AG09309 (cell line): ENCODE data around the gene TSPAN17.

Experiments used
- DNase-seq: peaks from one replicate; pipeline ENCODE4 v3.0.0-alpha.2; 2010; ENCODE audit warnings: low read depth
- H3K4me3 ChIP-seq: 2 replicates; pipeline ENCODE4 v1.5.1; 2011; ENCODE audit warnings: mild to moderate bottlenecking, low read depth, low read length, moderate library complexity; ENCODE audit not compliant: control insufficient read depth
- CTCF ChIP-seq: IDR thresholded peaks from 2 replicates; pipeline ENCODE4 v1.5.1; 2011; ENCODE audit warnings: mild to moderate bottlenecking, low read depth, low read length, inconsistent platforms; ENCODE audit not compliant: insufficient read depth, control insufficient read depth; ENCODE audit errors: missing control alignments

TSPAN17 gene

GRCh38 chr5:176626876-176627236 is 20.4 kb upstream of the TSPAN17 start:
- DNase-seq = no peak
- no peak overlapping the region for H3K4me3 ChIP-seq
- TF ChIP-seq CTCF = no peak

DNA sequence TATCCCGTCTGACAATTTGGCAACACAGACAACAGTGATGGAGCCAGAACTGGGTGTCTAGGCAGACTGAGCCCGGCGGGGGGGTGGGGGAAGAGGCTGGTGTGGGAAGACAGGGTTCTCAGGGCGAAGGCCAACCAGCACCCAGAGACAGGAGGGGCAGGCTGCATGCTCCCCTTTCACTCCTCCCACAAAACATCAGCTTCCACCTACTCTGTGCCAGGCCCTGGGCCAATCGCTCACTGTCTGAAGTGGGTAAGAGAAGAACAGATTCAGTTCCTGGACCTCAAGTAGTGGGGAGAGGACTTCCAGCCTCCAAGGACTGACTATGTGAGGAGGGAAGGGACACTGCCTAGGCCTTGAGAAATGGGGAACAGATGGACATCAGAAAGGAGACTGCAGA is 19.7 kb upstream of the TSPAN17 start:
- DNase-seq = no peak
- H3K4me3 ChIP-seq = no peak overlapping the region
- TF ChIP-seq CTCF = no peak

- no peak for DNase-seq
- no peak overlapping the region for H3K4me3 ChIP-seq
- no peak for TF ChIP-seq CTCF
These were observed 18.7 kb upstream of the TSPAN17 start for GRCh38 chr5:176628406-176629228.

GRCh38 chr5:176629317-176629852 is 17.9 kb upstream of the TSPAN17 start:
- no peak for TF ChIP-seq CTCF
- no peak overlapping the region for H3K4me3 ChIP-seq
- no peak for DNase-seq

DNA sequence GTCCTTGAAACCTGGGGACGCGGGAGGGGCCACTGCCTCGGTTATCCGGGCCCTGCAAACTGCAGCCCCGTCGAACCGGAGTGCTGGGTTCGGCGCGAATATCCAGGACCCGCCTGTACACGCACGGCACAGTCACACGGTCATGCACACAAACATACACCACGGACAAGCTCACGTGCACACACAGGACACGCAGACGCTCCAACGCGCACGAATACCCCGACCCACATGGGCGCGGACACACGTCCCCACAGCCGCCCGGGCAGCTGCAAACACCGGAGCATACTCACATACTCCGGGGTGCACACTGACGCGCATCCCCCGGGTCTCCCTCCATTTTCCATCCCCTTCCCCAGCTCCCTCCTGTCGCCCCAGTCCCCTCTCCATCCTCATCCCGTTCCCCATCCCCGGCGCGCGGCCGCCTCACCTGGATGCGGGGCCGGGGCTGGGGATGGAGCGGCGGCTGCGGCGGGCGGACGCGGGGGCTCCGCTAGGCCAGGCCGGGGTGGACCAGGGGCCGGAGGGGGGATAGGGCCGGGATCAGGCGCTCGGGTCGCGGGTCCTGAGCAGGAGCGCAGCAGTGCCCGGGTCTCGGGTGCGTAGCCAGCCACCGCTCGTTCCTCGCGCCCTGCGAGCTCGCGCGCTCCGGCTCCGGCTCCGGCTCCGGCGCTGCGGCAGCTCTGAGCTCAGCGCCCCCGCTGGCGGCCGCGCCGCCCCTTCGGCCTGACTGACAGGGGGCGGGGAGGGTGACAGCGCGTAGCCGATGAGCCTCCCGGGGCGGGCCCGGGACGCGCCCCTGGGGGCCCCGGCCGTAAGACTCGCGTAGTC is 17.2 kb upstream of the TSPAN17 start, which contains the start of the genes EIF4E1B and SNCB:
TSS of gene EIF4E1B (plus strand) at position 823 of the 828 bp plus-strand sequence. CDS start 12,113 bp downstream, outside the sequence.
TSS of gene SNCB (minus strand) at position 682 of the 828 bp plus-strand sequence. CDS start 880 bp downstream, outside the sequence.
- no peak for TF ChIP-seq CTCF
- no peak for DNase-seq
- peak within 1 kb of the TSS; percentile 29 for H3K4me3 ChIP-seq

DNA sequence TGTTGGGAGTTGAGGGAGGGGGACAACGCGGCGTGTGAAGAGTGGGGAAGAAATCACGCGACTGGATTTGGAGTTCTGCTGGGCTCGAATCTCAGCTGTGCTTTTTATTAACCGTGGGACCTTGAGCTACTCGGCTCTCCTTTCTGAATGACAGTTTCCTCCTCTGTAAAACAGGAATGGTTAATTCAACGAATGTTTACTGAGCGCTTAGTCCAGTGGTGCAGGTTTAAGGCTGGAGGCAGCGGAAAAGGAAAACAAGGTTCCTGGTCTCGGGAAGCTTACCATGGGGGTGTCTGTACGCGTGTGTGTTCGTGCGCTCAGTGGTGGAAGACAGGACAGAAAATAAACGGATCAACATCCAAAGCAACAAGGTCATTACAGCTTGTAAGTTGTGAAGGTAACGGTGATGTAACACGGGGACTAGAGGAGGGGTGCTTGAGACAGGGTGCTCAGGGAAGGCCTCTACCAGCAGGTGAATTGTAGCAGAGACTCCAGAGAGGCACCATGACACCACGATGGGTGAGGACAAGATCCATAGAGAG is 16.5 kb upstream of the TSPAN17 start:
- no peak for TF ChIP-seq CTCF
- DNase-seq = no peak
- peak overlapping the region; percentile 29 for H3K4me3 ChIP-seq
